Liver (tissue), 9 donors: ENCODE measurements around the gene EIF4G3. TPM values are rescaled to one million over a fixed set of nuclear protein-coding genes. Genes with fewer than 3 reads are reported as not detected.

Experiments
- DNase-seq: peaks from one replicate; pipeline ENCODE4 v3.0.0-alpha.2; 2017; ENCODE audit warnings: low spot score
- H3K27ac ChIP-seq, 2 donors: one replicate each; pipeline ENCODE4 v1.7.0; 2013; ENCODE audit warnings: inconsistent platforms in 2 of 2, low read length in 2 of 2, control low read depth in 1 of 2, low read depth in 1 of 2, mild to moderate bottlenecking in 1 of 2
- H3K27me3 ChIP-seq, 4 donors: one replicate each; pipeline versions ENCODE4 v1.6.1 to v1.7.0; 2013; ENCODE audit warnings: low read length in 3 of 4, inconsistent platforms in 1 of 4, mild to moderate bottlenecking in 1 of 4, moderate library complexity in 1 of 4; ENCODE audit not compliant: control insufficient read depth in 4 of 4, insufficient read depth in 4 of 4
- H3K36me3 ChIP-seq, 4 donors: one replicate each; pipeline versions ENCODE4 v1.6.1 to v1.7.0; 2013; ENCODE audit warnings: low read length in 3 of 4, mild to moderate bottlenecking in 3 of 4, low read depth in 1 of 4, moderate library complexity in 1 of 4; ENCODE audit not compliant: control insufficient read depth in 4 of 4, insufficient read depth in 3 of 4
- H3K4me1 ChIP-seq, 4 donors: one replicate each; pipeline versions ENCODE4 v1.6.1 to v1.7.0; 2013; ENCODE audit warnings: low read length in 3 of 4, mild to moderate bottlenecking in 3 of 4, moderate library complexity in 1 of 4; ENCODE audit not compliant: control insufficient read depth in 4 of 4, insufficient read depth in 4 of 4
- H3K4me3 ChIP-seq, 3 donors: one replicate each; pipeline versions ENCODE4 v1.6.1 to v1.7.0; 2013; ENCODE audit warnings: low read length in 3 of 3, control low read depth in 1 of 3, low read depth in 1 of 3, mild to moderate bottlenecking in 1 of 3
- H3K9ac ChIP-seq, 2 donors: one replicate each; pipeline ENCODE4 v1.7.0; 2013; ENCODE audit warnings: low read length in 2 of 2, mild to moderate bottlenecking in 2 of 2, moderate library complexity in 2 of 2, control low read depth in 1 of 2, low read depth in 1 of 2
- H3K9me3 ChIP-seq, 4 donors: one replicate each; pipeline versions ENCODE4 v1.6.1 to v1.7.0; 2013; ENCODE audit warnings: low read length in 3 of 4; ENCODE audit not compliant: control insufficient read depth in 4 of 4
- ATF3 ChIP-seq: IDR thresholded peaks from 2 replicates; pipeline ENCODE4 v1.6.1; 2016; ENCODE audit warnings: antibody characterized with exemption
- CTCF ChIP-seq: fragments of 150-350 bp; IDR thresholded peaks from 2 replicates; pipeline ENCODE4 v1.5.1; 2017; ENCODE audit warnings: improper control_type of control experiment, low read depth, low read length; ENCODE audit not compliant: missing input control
- EGR1 ChIP-seq, 2 donors: IDR thresholded peaks; 2 replicates each; pipeline ENCODE4 v1.6.1; 2016 to 2018; ENCODE audit warnings: antibody characterized with exemption in 2 of 2, low read depth in 2 of 2
- FOXA1 ChIP-seq: IDR thresholded peaks from 2 replicates; pipeline ENCODE4 v1.6.1; 2016; ENCODE audit warnings: antibody characterized with exemption
- FOXA2 ChIP-seq: IDR thresholded peaks from 2 replicates; pipeline ENCODE4 v1.6.1; 2016; ENCODE audit warnings: antibody characterized with exemption
- GABPA ChIP-seq, 2 donors: IDR thresholded peaks in 1 of 2; conservative IDR thresholded peaks in 1 of 2; 2 replicates each; pipeline ENCODE4 v1.6.1; 2016; ENCODE audit warnings: antibody characterized with exemption in 2 of 2, mild to moderate bottlenecking in 1 of 2, moderate library complexity in 1 of 2
- HNF4A ChIP-seq, 2 donors: conservative IDR thresholded peaks; 2 replicates each; pipeline ENCODE4 v1.6.1; 2016; ENCODE audit warnings: antibody characterized with exemption in 2 of 2, mild to moderate bottlenecking in 2 of 2
- HNF4G ChIP-seq: IDR thresholded peaks from 2 replicates; pipeline ENCODE4 v1.6.1; 2016; ENCODE audit warnings: antibody characterized with exemption
- JUND ChIP-seq, 2 donors: IDR thresholded peaks; 2 replicates each; pipeline ENCODE4 v1.6.1; 2016; ENCODE audit warnings: antibody characterized with exemption in 2 of 2
- MAX ChIP-seq: IDR thresholded peaks from 2 replicates; pipeline ENCODE4 v1.6.1; 2016; ENCODE audit warnings: antibody characterized with exemption
- NR2F2 ChIP-seq: IDR thresholded peaks from 2 replicates; pipeline ENCODE4 v1.6.1; 2016; ENCODE audit warnings: antibody characterized with exemption
- RAD21 ChIP-seq, 2 donors: IDR thresholded peaks; 2 replicates each; pipeline ENCODE4 v1.6.1; 2016; ENCODE audit warnings: antibody characterized with exemption in 2 of 2, mild to moderate bottlenecking in 2 of 2
- REST ChIP-seq: IDR thresholded peaks from 2 replicates; pipeline ENCODE4 v1.6.1; 2016; ENCODE audit warnings: antibody characterized with exemption, mild to moderate bottlenecking
- RXRA ChIP-seq, 2 donors: IDR thresholded peaks; 2 replicates each; pipeline ENCODE4 v1.6.1; 2017 to 2018; ENCODE audit warnings: antibody characterized with exemption in 2 of 2, mild to moderate bottlenecking in 1 of 2
- SP1 ChIP-seq: IDR thresholded peaks from 2 replicates; pipeline ENCODE4 v1.6.1; 2018; ENCODE audit warnings: antibody characterized with exemption, mild to moderate bottlenecking
- TAF1 ChIP-seq: conservative IDR thresholded peaks from 2 replicates; pipeline ENCODE4 v1.6.1; 2016; ENCODE audit warnings: antibody characterized with exemption, mild to moderate bottlenecking
- YY1 ChIP-seq: IDR thresholded peaks from 2 replicates; pipeline ENCODE4 v1.6.1; 2016; ENCODE audit warnings: antibody characterized with exemption, mild to moderate bottlenecking
- ZBTB33 ChIP-seq: IDR thresholded peaks from 2 replicates; pipeline ENCODE4 v1.6.1; 2016; ENCODE audit warnings: antibody characterized with exemption
- WGBS: extraction: QIAGEN DNeasy Blood & Tissue Kit; methylation state at CpG from one replicate; pipeline ENCODE4 v1.1.7; 2013; 5-methylcytosine and 5-hydroxymethylcytosine counted together
- polyA plus RNA-seq, 2 donors: library from polyadenylated mRNA; stranded (reverse) in 1 of 2; unstranded in 1 of 2; fragments of 200-250 nt in 1 of 2; fragments of >200 nt in 1 of 2; fragmentation: Nextera tagmentation in 1 of 2; extraction: Ambion mirVana in 1 of 2; gene quantifications; one replicate each; pipeline versions ENCODE4 v1.2.1 to v1.2.3, GENCODE V29; 2013 to 2015
- total RNA-seq, 2 donors: library from RNA; depleted of rRNA; stranded (reverse); fragments of >200 nt; gene quantifications; one replicate each; pipeline ENCODE4 v1.2.3, GENCODE V29; 2014
- donor health status: healthy.
- donor health status: healthy.
- donor health status: healthy.
- donor health status: healthy.
- donor health status: healthy.

EIF4G3 gene
- total and polyA plus RNA-seq, 4 donors, result 7.6 to 22.8 (median 11.7) TPM

GRCh38 chr1:21129407-21129806, 47.3 kb downstream of the EIF4G3 start:
- 47% methylated on average over 2 of the region's 2 CpGs for WGBS
- TF ChIP-seq ZBTB33 (no peak), HNF4A (conservative IDR thresholded peaks at IDR 0.05) (no peak), TAF1 (no peak), NR2F2 (no peak), ATF3 (no peak), JUND (IDR thresholded peaks at IDR 0.05) (no peak), MAX (no peak), SP1 (no peak), EGR1 (IDR thresholded peaks at IDR 0.05; ENCODE audit: low read depth in 2 of 2) (no peak), RAD21 (IDR thresholded peaks at IDR 0.05) (no peak)
- H3K4me1 ChIP-seq, result no peaks in the 10 kb centered on the region
- peaks cover 0 to 2% (median under 1%) of the 10 kb centered on the region in 4 donors for H3K36me3 ChIP-seq
- no peaks in the 10 kb centered on the region for H3K27me3 ChIP-seq
- DNase-seq, result no peak
- no peak overlapping the region for H3K9ac ChIP-seq
- no peaks in the 10 kb centered on the region for H3K9me3 ChIP-seq
- no peak overlapping the region for H3K27ac ChIP-seq
- H3K4me3 ChIP-seq, result no peak overlapping the region

- Histone ChIP-seq H3K9ac (no peak overlapping the region), H3K4me3 (no peak overlapping the region), H3K4me1 (peaks cover 0 to 8% (median 1%) of the 10 kb centered on the region in 4 donors), H3K36me3 (peaks cover 0 to 2% (median 0%) of the 10 kb centered on the region in 4 donors), H3K9me3 (no peaks in the 10 kb centered on the region), H3K27ac (no peak overlapping the region), H3K27me3 (no peaks in the 10 kb centered on the region)
- WGBS, result 80% methylated on average over 4 of the region's 4 CpGs
- DNase-seq, result no peak
- TF ChIP-seq RXRA (IDR thresholded peaks at IDR 0.05) (no peak), YY1 (no peak), HNF4G (no peak), MAX (no peak), HNF4A (conservative IDR thresholded peaks at IDR 0.05) (no peak), FOXA1 (no peak), EGR1 (IDR thresholded peaks at IDR 0.05; ENCODE audit: low read depth in 2 of 2) (no peak), RAD21 (IDR thresholded peaks at IDR 0.05) (no peak), CTCF (no peak)
Observed at GRCh38 chr1:21126324-21126723, 50.4 kb downstream of the EIF4G3 start.

- Histone ChIP-seq H3K27me3 (no peaks in the 10 kb centered on the region), H3K9ac (no peak overlapping the region), H3K4me1 (peaks cover 0 to 8% (median 1%) of the 10 kb centered on the region in 4 donors), H3K4me3 (no peak overlapping the region), H3K27ac (no peak overlapping the region), H3K9me3 (no peaks in the 10 kb centered on the region), H3K36me3 (peaks cover 0 to 2% (median 0%) of the 10 kb centered on the region in 4 donors)
- 90% methylated on average over 1 of the region's 1 CpG for WGBS
- no peak for DNase-seq
- TF ChIP-seq FOXA1 (no peak), RAD21 (IDR thresholded peaks at IDR 0.05) (no peak), MAX (no peak), JUND (IDR thresholded peaks at IDR 0.05) (no peak), HNF4G (no peak), YY1 (no peak), RXRA (IDR thresholded peaks at IDR 0.05) (no peak), EGR1 (IDR thresholded peaks at IDR 0.05; ENCODE audit: low read depth in 2 of 2) (no peak), TAF1 (no peak), FOXA2 (no peak), HNF4A (conservative IDR thresholded peaks at IDR 0.05) (no peak), SP1 (no peak), REST (no peak), GABPA (IDR thresholded peaks at IDR 0.05 in 1 of 2, conservative IDR thresholded peaks at IDR 0.05 in 1 of 2) (no peak)
Observed at GRCh38 chr1:21124846-21125245, 51.9 kb downstream of the EIF4G3 start.
